ENCODE data around the gene PPP1CB.

Gene PPP1CB

GRCh38 chr2:28822036-28822435, 70.4 kb downstream of the PPP1CB start:
- Mint-ChIP-seq H3K9me3 (no peaks in the 10 kb centered on the region), H3K4me3 (no peak overlapping the region), H3K36me3 (ENCODE audit: low read depth) (no peaks in the 10 kb centered on the region), H3K27me3 (no peaks in the 10 kb centered on the region), H3K4me1 (ENCODE audit: low read depth) (no peaks in the 10 kb centered on the region), H3K27ac (no peak overlapping the region)
- intact Hi-C loops (cut with micrococcal nuclease): loop anchor here (5.0 to 10.0 kb wide), 2 partner anchors 373 to 1020 kb away; no protein-coding TSS in a partner anchor

GRCh38 chr2:28824207-28824606, 72.6 kb downstream of the PPP1CB start:
- intact Hi-C loops (cut with micrococcal nuclease): loop anchor here (5.0 to 10.0 kb wide), 2 partner anchors 371 to 1018 kb away; no protein-coding TSS in a partner anchor
- Mint-ChIP-seq H3K27ac (no peak overlapping the region), H3K36me3 (ENCODE audit: low read depth) (no peaks in the 10 kb centered on the region), H3K4me1 (ENCODE audit: low read depth) (no peaks in the 10 kb centered on the region), H3K9me3 (no peaks in the 10 kb centered on the region), H3K27me3 (no peaks in the 10 kb centered on the region), H3K4me3 (no peak overlapping the region)

GRCh38 chr2:28824870-28825269, 73.2 kb downstream of the PPP1CB start:
- H3K4me3 Mint-ChIP-seq: no peak overlapping the region
- intact Hi-C loops (cut with micrococcal nuclease): loop anchor here (5.0 to 10.0 kb wide), 2 partner anchors 370 to 1017 kb away; no protein-coding TSS in a partner anchor
- H3K4me1 Mint-ChIP-seq (ENCODE audit: low read depth): no peaks in the 10 kb centered on the region
- H3K9me3 Mint-ChIP-seq: no peaks in the 10 kb centered on the region
- H3K27me3 Mint-ChIP-seq: no peaks in the 10 kb centered on the region
- no peak overlapping the region for H3K27ac Mint-ChIP-seq
- no peaks in the 10 kb centered on the region for H3K36me3 Mint-ChIP-seq (ENCODE audit: low read depth)

- Mint-ChIP-seq H3K4me1 (ENCODE audit: low read depth) (no peaks in the 10 kb centered on the region), H3K4me3 (no peak overlapping the region), H3K27me3 (no peaks in the 10 kb centered on the region), H3K36me3 (ENCODE audit: low read depth) (no peaks in the 10 kb centered on the region), H3K27ac (no peak overlapping the region), H3K9me3 (no peaks in the 10 kb centered on the region)
- intact Hi-C loops (cut with micrococcal nuclease): loop anchor here (10.0 kb wide), 1 partner anchor 366 kb away; no protein-coding TSS in a partner anchor
Observed at GRCh38 chr2:28828382-28828781, 76.8 kb downstream of the PPP1CB start.

- Mint-ChIP-seq H3K9me3 (no peaks in the 10 kb centered on the region), H3K4me1 (ENCODE audit: low read depth) (no peaks in the 10 kb centered on the region)
- intact Hi-C loops (cut with micrococcal nuclease): no loop called here
Observed at GRCh38 chr2:28833740-28834470, 82.3 kb downstream of the PPP1CB start.

GRCh38 chr2:28835781-28836180, 84.2 kb downstream of the PPP1CB start:
- intact Hi-C loops (cut with micrococcal nuclease): no loop called here

More at GRCh38 chr2:28833740-28834470, 82.3 kb downstream of the PPP1CB start:
- Mint-ChIP-seq H3K27me3 (no peaks in the 10 kb centered on the region), H3K36me3 (ENCODE audit: low read depth) (no peaks in the 10 kb centered on the region), H3K4me3 (no peak overlapping the region), H3K27ac (no peak overlapping the region)

GRCh38 chr2:28838971-28839370, 87.3 kb downstream of the PPP1CB start:
- Mint-ChIP-seq H3K36me3 (ENCODE audit: low read depth) (peaks cover 3% of the 10 kb centered on the region), H3K4me3 (no peak overlapping the region), H3K4me1 (ENCODE audit: low read depth) (no peaks in the 10 kb centered on the region), H3K9me3 (no peaks in the 10 kb centered on the region), H3K27ac (no peak overlapping the region), H3K27me3 (no peaks in the 10 kb centered on the region)
- intact Hi-C loops (cut with micrococcal nuclease): no loop called here

More at GRCh38 chr2:28835781-28836180, 84.2 kb downstream of the PPP1CB start:
- no peak overlapping the region for H3K4me3 Mint-ChIP-seq
- no peaks in the 10 kb centered on the region for H3K9me3 Mint-ChIP-seq
- H3K4me1 Mint-ChIP-seq (ENCODE audit: low read depth): no peaks in the 10 kb centered on the region
- no peak overlapping the region for H3K27ac Mint-ChIP-seq
- H3K36me3 Mint-ChIP-seq (ENCODE audit: low read depth): no peaks in the 10 kb centered on the region
- no peaks in the 10 kb centered on the region for H3K27me3 Mint-ChIP-seq

- peaks cover 27% of the 10 kb centered on the region for H3K36me3 Mint-ChIP-seq (ENCODE audit: low read depth)
- intact Hi-C loops (cut with micrococcal nuclease): no loop called here
Observed at GRCh38 chr2:28842042-28842441, 90.4 kb downstream of the PPP1CB start.

More at GRCh38 chr2:28842042-28842441, 90.4 kb downstream of the PPP1CB start:
- H3K4me3 Mint-ChIP-seq: no peak overlapping the region
- no peak overlapping the region for H3K27ac Mint-ChIP-seq
- H3K9me3 Mint-ChIP-seq: no peaks in the 10 kb centered on the region
- H3K27me3 Mint-ChIP-seq: no peaks in the 10 kb centered on the region
- no peaks in the 10 kb centered on the region for H3K4me1 Mint-ChIP-seq (ENCODE audit: low read depth)
